MG63 (cell line): Measurements from ENCODE around the gene ADGRL3. TPM values are rescaled to one million over a fixed set of nuclear protein-coding genes. Genes with fewer than 3 reads are reported as not detected.
"Not testable (repeated sequence)": the region's sequence is repeated elsewhere in the genome, so short reads cannot be mapped to it uniquely, and the experiment has no call there.

Experiments used
- DNase-seq: peaks from one replicate; pipeline ENCODE4 v3.0.0-alpha.2; 2020
- H3K27me3 ChIP-seq: fragments of 250-450 bp; sonication (Bioruptor Pico); 2 replicates; pipeline ENCODE4 v1.5.1; 2020; ENCODE audit warnings: mild to moderate bottlenecking, moderate library complexity
- H3K36me3 ChIP-seq: fragments of 250-450 bp; sonication (Bioruptor Pico); 2 replicates; pipeline ENCODE4 v1.5.1; 2020; ENCODE audit warnings: mild to moderate bottlenecking, moderate library complexity
- H3K4me3 ChIP-seq: fragments of 250-450 bp; sonication (Bioruptor Pico); 2 replicates; pipeline ENCODE4 v1.5.1; 2020; ENCODE audit warnings: mild to moderate bottlenecking, moderate library complexity
- H3K9me3 ChIP-seq: fragments of 250-450 bp; sonication (Bioruptor Pico); 2 replicates; pipeline ENCODE4 v1.5.1; 2020; ENCODE audit warnings: mild to moderate bottlenecking, moderate library complexity
- total RNA-seq: library from RNA; depleted of rRNA; stranded (reverse); fragments of >200 nt; shearing (Covaris generic); gene quantifications from 2 replicates; pipeline ENCODE4 v1.2.3, GENCODE V29; 2014; ENCODE audit warnings: low replicate concordance

The ADGRL3 gene
- total RNA-seq, 1 experiment from 2014 or later: not detected

DNA sequence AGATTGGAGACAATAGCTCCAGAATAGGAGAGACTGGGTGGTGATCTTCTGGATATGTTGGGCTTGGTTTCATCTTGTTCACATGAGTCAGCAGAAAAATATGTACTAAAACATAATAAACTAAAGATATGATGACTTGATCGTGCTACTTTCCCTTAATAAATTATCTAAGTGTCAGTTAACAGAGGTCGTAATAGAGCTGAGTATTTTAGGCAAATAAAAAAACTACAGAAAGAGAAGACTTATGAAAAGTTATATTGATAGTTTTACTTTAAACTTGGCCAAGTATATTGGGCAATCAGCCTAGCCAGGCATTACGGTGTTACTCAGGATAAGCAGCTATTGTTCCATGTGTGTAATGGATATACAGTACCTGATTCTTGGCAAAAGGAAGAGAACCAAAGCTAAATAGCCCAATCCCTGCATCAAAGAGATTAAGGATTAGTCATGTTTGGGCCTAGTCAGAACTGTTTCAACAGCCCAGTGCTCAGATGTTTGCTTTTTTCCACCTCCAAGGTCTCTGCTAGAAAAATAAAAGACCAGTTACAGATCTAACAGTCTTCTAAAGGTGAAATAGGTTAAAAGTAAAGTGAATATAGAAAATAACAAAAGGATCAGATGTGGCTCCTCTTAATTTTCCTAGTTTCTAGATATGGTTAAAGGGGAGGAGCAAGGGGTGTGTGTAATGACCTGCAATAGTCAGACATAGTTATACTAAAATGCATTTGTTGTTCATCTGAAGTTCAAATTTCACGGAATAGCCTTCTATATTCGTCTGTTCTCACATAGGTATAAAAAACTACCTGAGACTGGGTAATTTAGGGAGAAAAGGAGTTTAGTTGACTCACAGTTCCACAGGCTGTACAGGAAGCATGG lies 262.6 kb downstream of the ADGRL3 start:
- Histone ChIP-seq H3K36me3 (no peaks in the 10 kb centered on the region), H3K4me3 (no peak overlapping the region), H3K27me3 (no peaks in the 10 kb centered on the region), H3K9me3 (no peaks in the 10 kb centered on the region)
- no peak for DNase-seq

DNA sequence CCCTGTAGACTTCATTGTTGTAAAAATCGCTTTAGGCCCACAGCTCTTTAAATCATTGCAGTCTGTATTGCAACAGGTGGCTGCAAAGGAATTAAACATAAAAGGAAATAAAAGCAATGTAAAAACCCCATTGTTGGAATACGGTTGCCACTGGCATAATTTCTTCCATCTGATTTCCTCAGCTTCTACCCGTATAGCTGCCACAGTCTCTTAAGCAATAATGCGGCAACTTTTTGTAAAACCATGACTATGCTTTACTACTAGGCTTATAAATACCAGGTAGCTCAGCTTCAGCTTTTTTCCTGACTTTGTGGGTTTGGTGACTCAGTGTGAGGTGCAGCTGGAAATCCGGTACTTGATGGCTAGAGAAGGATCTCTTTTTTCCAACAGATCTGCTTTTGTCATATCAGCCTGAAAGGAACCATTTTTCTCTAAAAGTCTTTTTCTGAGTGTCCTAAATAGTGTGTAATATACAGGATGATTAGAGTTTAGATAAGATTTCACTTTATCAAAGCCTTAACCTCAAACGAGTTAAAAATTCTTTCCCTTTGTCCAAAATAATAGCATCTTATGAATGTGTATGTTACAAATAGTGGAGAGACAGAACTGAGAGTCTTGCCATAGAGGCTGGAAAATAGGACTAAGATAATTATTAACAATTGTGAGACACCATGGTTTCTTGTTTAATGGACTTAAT lies 268.0 kb downstream of the ADGRL3 start:
- Histone ChIP-seq H3K4me3 (no peak overlapping the region), H3K9me3 (no peaks in the 10 kb centered on the region), H3K36me3 (no peaks in the 10 kb centered on the region), H3K27me3 (no peaks in the 10 kb centered on the region)
- DNase-seq: no peak

DNA sequence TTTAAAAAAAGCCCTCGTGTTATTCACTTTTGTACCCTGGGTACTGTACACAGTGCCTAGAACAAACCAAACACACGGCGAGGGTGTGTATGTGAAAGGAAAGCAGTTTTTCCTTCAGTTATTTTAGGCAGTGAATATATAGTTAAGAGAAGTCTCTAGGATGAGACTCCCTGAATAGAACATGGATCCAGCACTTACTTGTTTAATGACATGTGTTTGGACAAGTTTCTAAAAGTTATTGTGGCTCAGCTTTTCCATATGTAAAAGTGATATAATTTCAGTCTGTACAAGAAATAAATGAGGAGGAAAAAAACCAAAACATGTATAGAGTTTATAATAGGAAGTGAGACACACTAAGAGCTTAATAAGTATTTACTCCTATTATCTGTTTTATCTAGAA lies 273.2 kb downstream of the ADGRL3 start:
- Histone ChIP-seq H3K9me3 (no peaks in the 10 kb centered on the region), H3K4me3 (no peak overlapping the region), H3K27me3 (no peaks in the 10 kb centered on the region), H3K36me3 (no peaks in the 10 kb centered on the region)
- DNase-seq: no peak

DNA sequence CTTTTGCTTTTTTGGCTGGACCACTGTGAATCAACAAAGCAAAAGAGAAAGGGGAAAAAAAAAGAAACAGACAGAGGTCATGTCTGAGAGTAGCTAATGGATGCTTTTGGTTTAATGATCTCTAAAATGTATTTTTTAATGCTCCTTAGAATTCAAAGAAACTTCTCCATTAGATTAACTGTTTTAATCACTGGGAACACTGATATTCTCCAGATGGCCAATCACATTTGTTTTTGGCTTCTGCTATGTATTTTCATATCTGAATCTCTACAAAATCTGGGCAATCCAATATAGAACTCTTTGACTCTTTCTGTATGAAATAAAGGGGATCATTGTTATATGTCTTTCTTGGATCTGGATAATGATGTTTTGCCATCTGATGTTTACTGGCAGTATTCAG lies 278.2 kb downstream of the ADGRL3 start:
- Histone ChIP-seq H3K36me3 (no peaks in the 10 kb centered on the region), H3K9me3 (no peaks in the 10 kb centered on the region), H3K27me3 (no peaks in the 10 kb centered on the region), H3K4me3 (no peak overlapping the region)
- DNase-seq: no peak

DNA sequence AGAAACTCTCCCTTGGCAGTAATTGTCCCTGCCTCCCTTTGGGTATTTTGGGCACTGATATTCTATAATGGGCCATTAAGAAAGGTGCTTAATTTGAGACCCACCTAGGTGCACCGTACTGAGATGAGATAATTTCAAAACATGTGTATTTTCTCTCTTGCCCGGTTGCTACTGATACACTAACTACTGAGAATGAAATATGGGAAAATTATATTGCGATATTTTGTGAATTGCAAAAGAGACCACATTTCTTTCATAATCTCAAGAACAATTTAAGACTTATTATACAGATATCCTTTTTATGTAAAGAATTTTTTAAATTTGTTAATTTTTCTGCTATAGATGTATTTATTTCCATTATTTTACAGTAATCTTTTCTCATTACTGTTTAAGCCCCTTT lies 284.9 kb downstream of the ADGRL3 start:
- no peak for DNase-seq
- H3K9me3 ChIP-seq: no peaks in the 10 kb centered on the region
- no peaks in the 10 kb centered on the region for H3K36me3 ChIP-seq

DNA sequence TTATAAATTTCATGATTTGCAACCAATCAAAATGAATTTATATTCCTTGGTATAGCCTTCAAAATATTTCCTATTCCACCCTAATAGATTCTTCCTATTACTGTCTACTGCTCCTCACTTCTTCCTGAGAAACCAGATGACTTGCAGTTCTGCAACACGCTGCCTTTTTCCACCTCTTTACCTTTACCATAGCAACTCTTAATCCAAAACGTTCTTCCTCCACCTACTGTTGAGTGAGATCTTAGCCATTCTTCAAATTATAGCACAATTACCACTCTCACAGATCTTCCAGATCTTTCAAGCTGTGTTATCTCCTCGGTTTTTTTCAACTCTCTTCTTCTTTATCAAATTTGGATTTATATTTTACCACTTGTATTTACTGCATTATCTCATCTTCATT lies 289.8 kb downstream of the ADGRL3 start:
- Histone ChIP-seq H3K9me3 (no peaks in the 10 kb centered on the region), H3K36me3 (no peaks in the 10 kb centered on the region), H3K27me3 (no peaks in the 10 kb centered on the region), H3K4me3 (no peak overlapping the region)
- DNase-seq: no peak

More for the DNA sequence above, 284.9 kb downstream of the ADGRL3 start:
- H3K27me3 ChIP-seq: no peaks in the 10 kb centered on the region
- no peak overlapping the region for H3K4me3 ChIP-seq

DNA sequence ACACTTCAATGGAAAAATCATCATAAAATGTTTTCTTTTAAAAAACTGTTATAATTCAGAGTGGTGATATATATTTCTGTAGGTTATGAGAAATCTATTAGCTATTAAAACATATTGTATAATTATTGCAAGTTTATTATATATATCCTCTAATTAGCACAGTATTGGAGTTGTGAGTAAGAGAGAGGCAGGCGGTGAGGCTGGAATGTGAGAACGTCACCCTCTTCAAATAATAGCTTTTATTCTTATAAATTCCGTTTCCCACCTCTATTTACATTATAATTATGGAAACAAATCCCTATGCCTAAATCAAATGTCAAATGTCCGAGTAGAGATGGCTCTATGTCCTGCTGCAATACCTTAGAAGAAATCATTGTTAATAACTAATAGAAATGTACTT lies 292.9 kb downstream of the ADGRL3 start:
- H3K9me3 ChIP-seq: no peaks in the 10 kb centered on the region
- no peak overlapping the region for H3K4me3 ChIP-seq
- no peak for DNase-seq
- no peaks in the 10 kb centered on the region for H3K36me3 ChIP-seq
- H3K27me3 ChIP-seq: no peaks in the 10 kb centered on the region

DNA sequence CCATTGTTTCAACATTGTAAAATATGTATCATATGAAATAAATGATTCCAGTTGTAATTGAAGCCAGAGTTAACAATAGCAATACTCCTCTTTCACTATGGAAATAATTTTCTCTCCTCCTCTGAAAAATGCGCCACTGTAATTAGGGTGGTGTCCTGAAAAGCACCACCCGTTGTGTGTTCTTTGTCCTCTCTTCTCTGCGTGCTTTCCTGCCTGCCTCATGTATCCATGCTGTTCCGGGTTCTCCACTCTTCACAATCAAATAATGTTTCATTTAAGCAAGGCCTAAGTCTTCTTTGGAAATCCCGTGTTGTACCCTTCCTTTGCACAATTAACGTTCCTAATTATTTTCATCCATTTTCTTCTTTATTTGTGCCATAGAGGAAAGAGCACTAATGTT lies 293.3 kb downstream of the ADGRL3 start:
- Histone ChIP-seq H3K4me3 (no peak overlapping the region), H3K36me3 (no peaks in the 10 kb centered on the region), H3K27me3 (no peaks in the 10 kb centered on the region), H3K9me3 (no peaks in the 10 kb centered on the region)
- no peak for DNase-seq

DNA sequence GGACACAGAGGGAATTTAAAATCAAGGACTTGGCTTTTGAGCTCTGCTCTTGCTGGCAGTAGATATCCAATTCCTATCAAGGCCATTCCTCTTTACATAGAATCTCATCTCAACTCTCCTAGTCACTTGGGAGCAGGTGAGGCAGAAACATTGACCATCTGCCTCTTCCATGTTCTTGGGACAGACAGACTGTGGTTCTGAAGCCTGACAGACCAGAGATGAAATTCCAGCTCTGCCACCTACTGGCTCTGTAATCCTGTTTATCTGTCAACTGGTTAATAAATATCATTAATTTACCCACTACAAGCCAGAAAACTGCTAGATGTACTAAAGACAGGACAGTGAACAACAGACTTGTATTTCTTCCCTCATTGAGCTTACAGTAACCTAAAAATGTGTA lies 300.8 kb downstream of the ADGRL3 start:
- H3K27me3 ChIP-seq: no peaks in the 10 kb centered on the region
- no peak for DNase-seq
- no peaks in the 10 kb centered on the region for H3K9me3 ChIP-seq
- no peaks in the 10 kb centered on the region for H3K36me3 ChIP-seq
- no peak overlapping the region for H3K4me3 ChIP-seq

DNA sequence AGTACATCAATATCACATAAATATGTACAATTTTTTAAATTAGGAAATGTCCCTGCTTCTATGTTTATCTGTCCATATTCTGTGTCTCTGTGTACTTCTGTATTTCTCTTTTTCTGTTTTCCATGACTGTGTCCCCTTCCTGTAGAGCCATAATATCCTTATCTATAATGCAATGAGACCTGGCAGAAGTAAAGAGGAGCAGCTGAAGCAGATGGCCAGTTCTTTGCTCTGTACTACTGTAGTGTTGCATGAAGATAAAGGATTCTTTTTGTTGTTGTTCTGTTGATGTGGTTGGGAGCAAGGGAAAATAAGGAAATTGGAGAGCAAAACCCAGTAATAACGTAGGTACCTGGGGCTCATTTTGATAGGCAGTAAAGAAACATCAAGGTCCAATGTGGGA lies 301.7 kb downstream of the ADGRL3 start:
- Histone ChIP-seq H3K4me3 (no peak overlapping the region), H3K36me3 (no peaks in the 10 kb centered on the region), H3K9me3 (no peaks in the 10 kb centered on the region), H3K27me3 (no peaks in the 10 kb centered on the region)
- no peak for DNase-seq

DNA sequence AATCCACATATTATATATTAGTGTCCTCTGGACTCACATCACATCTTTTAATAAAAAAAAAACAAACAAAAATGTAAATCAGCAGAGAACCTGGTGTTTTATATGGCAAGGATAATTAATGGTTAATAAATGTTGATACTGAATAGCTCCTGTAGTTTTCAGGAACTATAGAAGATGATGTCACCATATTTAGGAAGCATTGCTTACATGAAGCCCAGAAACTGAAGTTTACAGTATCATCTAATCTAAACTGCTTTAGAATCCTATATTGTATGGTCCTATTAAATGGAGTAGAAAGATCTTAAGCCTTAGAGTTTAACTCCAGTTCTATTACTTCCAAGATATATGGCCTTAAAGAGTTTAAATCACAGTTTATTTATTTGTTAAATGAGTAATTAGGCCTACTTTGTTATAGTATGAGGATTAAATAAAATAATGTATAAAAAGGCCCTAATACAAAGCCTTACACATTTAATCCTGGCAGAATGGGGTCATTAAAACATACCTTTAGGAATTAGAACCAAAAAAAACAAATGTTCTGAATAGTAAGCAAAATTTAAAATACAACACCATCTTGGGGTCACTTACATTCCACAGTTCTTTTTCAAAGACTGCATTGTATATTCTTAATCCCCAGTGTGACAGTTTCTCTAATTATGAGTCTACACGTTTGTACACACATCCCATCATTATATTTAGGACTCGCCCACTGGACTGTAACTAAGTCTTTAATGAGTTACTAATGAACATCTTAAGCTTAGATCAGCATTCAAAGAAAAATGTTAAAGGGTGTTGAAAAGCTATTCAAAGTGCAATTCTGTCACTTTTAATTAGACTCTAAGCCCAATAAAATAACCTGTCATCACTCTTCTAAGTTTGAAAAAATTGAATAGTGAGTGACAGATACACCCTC lies 305.9 kb downstream of the ADGRL3 start:
- no peak overlapping the region for H3K4me3 ChIP-seq
- no peaks in the 10 kb centered on the region for H3K27me3 ChIP-seq
- no peaks in the 10 kb centered on the region for H3K9me3 ChIP-seq
- DNase-seq: no peak
- H3K36me3 ChIP-seq: no peaks in the 10 kb centered on the region

DNA sequence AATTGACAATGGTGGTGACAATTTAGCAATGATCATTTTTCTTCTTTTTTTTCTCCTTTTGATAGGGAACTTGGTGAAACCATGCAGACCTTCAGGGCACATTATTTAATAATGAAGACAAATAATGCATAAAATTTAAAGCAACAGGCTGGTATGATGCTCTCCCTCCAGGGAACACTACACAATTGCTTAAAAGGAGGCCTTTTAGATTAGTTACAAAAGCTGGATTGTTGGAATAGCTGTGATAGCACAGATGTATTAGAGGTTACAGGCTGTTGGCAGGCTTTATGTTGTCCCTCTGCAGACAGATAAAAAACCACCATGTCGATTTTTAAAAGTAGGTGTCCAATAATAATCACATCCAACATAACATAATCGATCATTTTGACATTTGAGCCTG lies 307.0 kb downstream of the ADGRL3 start:
- no peak for DNase-seq
- Histone ChIP-seq H3K36me3 (no peaks in the 10 kb centered on the region), H3K9me3 (no peaks in the 10 kb centered on the region), H3K27me3 (no peaks in the 10 kb centered on the region), H3K4me3 (no peak overlapping the region)

DNA sequence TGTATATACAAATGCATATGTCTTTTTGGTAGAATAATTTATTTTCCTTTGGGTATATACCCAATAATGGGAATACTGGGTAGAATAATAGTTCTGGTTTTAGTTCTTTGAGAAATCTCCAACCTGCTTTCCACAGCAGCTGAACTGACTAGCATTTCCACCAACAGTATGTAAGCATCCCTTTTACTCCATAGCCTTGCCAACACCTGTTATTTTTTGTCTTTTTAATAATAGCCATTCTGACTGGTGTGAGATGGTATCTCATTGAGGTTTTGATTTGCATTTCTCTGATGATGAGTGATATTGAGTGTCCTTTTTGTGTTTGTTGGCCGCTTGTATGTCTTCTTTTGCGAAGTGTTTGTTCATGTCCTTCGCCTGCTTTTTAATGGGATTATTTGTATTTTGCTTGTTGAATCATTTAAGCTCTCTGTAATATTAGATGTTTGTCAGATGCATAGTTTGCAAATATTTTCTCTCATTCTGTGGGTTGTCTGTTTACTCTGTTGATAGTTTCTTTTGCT lies 309.7 kb downstream of the ADGRL3 start:
- not testable (repeated sequence) for H3K27me3 ChIP-seq, H3K36me3 ChIP-seq, H3K9me3 ChIP-seq, DNase-seq, H3K4me3 ChIP-seq

DNA sequence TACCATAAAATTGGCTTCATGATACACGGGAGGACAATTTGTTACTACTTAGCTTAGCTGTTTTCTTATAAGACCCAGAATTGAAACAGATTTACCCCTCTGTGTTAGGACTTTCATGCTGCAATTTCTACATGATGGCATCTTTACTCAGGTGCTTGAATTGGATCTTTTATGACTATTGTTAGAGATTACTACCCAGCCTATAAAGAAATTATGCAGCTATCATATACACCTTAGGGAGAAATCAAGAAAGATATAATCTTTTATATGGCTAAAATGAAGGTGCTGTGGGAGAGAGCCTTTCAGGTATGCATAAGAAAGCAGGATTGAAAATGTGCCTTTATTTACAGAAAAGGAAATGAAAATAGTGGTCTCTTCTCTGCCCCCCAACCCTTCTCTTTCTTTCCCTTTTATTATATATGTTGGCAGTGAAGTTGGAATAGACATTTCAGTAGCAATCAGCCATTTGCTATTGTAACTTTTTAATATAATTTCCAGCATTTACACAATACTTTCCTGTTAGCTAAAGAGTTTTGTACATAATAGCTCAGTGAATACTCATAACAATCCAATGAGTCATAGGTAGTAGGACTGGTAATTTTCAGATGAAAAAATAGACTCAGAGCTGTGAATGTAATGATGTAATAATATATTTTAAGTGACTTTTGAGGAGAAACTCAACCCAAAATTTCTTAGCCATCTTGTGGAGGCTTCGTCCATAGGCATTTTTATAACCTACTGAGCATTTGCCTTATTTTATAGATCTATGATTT lies 311.8 kb downstream of the ADGRL3 start:
- H3K27me3 ChIP-seq: no peaks in the 10 kb centered on the region
- no peak for DNase-seq

DNA sequence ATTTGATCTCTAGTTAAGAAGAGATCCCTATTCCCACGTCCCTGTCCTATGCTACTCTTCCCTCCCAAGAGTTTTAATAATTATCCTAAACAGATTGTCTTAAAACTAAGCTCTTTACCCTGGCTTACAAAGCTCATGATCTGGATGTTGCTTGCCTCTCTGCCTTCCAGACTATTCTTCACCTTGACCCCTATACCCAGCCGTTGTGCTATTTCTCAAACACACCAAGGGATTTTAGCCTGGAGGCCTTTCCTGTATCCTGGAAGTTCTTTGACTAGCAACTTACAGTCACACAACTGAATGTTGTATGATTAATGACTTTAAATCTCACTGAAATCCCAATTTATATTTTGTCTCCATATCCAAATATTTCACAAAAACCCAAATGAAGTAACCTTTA lies 314.9 kb downstream of the ADGRL3 start:
- H3K27me3 ChIP-seq: no peaks in the 10 kb centered on the region
- DNase-seq: no peak
- H3K4me3 ChIP-seq: no peak overlapping the region
- H3K36me3 ChIP-seq: no peaks in the 10 kb centered on the region
- H3K9me3 ChIP-seq: no peaks in the 10 kb centered on the region

More for the DNA sequence above, 311.8 kb downstream of the ADGRL3 start:
- Histone ChIP-seq H3K9me3 (no peaks in the 10 kb centered on the region), H3K36me3 (no peaks in the 10 kb centered on the region), H3K4me3 (no peak overlapping the region)

DNA sequence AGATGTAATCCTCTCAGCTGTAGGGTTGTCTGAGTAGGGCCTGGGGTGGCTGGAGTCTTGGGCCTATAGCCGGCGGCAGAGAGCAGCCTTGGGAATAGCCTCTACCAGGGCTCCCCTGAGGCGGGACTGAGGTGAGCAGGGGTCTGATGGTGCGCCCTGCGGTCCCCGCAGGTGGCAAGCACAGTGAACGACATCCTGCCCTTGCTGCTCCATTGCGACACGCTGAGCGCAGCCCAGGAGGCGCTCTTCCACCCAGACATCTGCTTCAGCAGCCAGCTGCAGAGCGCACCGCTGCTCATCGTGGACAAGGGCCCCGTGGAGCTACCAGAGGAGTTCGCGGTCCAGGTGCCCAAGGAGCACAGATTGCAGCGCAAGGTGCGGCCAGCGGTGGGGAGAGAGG lies 317.0 kb downstream of the ADGRL3 start:
- Histone ChIP-seq H3K27me3 (no peaks in the 10 kb centered on the region), H3K4me3 (no peak overlapping the region), H3K9me3 (no peaks in the 10 kb centered on the region), H3K36me3 (no peaks in the 10 kb centered on the region)
- DNase-seq: no peak
